Sigmoid colon (tissue), 7 donors: ENCODE data around the gene SCUBE3. TPM values are rescaled to one million over a fixed set of nuclear protein-coding genes. Genes with fewer than 3 reads are reported as not detected.

Experiments used
- DNase-seq: peaks from one replicate; pipeline ENCODE4 v3.0.0-alpha.2; 2019
- H3K27ac ChIP-seq, 4 donors: fragments of 200-600 bp; sonication (generic); one replicate each; pipeline ENCODE4 v1.5.1; 2016 to 2019; ENCODE audit warnings: mild to moderate bottlenecking in 1 of 4
- H3K27me3 ChIP-seq, 3 donors: fragments of 200-600 bp; sonication (generic); one replicate each; pipeline ENCODE4 v1.5.1; 2019; ENCODE audit warnings: mild to moderate bottlenecking in 1 of 3
- H3K36me3 ChIP-seq, 4 donors: fragments of 200-600 bp; sonication (generic); one replicate each; pipeline ENCODE4 v1.5.1; 2016 to 2019
- H3K4me1 ChIP-seq, 4 donors: fragments of 200-600 bp; sonication (generic); one replicate each; pipeline ENCODE4 v1.5.1; 2017 to 2019
- H3K4me3 ChIP-seq, 4 donors: fragments of 200-600 bp; sonication (generic); one replicate each; pipeline ENCODE4 v1.5.1; 2017 to 2019; ENCODE audit warnings: mild to moderate bottlenecking in 2 of 4, moderate library complexity in 1 of 4
- H3K9me3 ChIP-seq, 4 donors: fragments of 200-600 bp in 3 of 4; sonication (generic) in 3 of 4; one replicate each; pipeline versions ENCODE4 v1.5.1 to v1.6.1; 2013 to 2019
- CTCF ChIP-seq, 4 experiments: fragments of 450-650 bp in 3 of 4; fragments of 200-600 bp in 1 of 4; IDR thresholded peaks; one replicate each; pipeline ENCODE4 v1.5.1; 2016 to 2019; ENCODE audit warnings: antibody characterized with exemption in 4 of 4, mild to moderate bottlenecking in 3 of 4, moderate library complexity in 2 of 4
- EP300 ChIP-seq, 4 donors: sonication (generic); formaldehyde crosslinking; IDR thresholded peaks; one replicate each; pipeline ENCODE4 v1.6.1; 2017; ENCODE audit warnings: antibody characterized with exemption in 4 of 4
- POLR2A ChIP-seq, 2 donors: fragments of 450-650 bp; IDR thresholded peaks; one replicate each; pipeline ENCODE4 v1.6.1; 2016; ENCODE audit warnings: antibody characterized with exemption in 2 of 2, mild to moderate bottlenecking in 2 of 2, moderate library complexity in 2 of 2
- POLR2AphosphoS5 ChIP-seq, 4 donors: sonication (generic); formaldehyde crosslinking; IDR thresholded peaks; one replicate each; pipeline ENCODE4 v1.6.1; 2017; ENCODE audit warnings: antibody characterized with exemption in 4 of 4
- WGBS, 2 donors: extraction: QIAGEN DNeasy Blood & Tissue Kit; methylation state at CpG; one replicate each; pipeline ENCODE4 v1.1.7; 2013; 5-methylcytosine and 5-hydroxymethylcytosine counted together
- intact Hi-C: fragments of 100-400 bp; cut with DNase I; formaldehyde crosslinking; loops from one replicate; pipeline ENCODE4 v1.15.1; 2023
- polyA plus RNA-seq, 3 donors: library from polyadenylated mRNA; stranded (reverse); fragments of 200-250 nt; gene quantifications; one replicate each; pipeline ENCODE4 v1.2.3, GENCODE V29; 2013
- total RNA-seq, 4 donors: library from RNA; depleted of rRNA; stranded (reverse); fragments of >200 nt; gene quantifications; one replicate each; pipeline ENCODE4 v1.1.0, GENCODE V29; 2016
- donor health status: healthy with polysubstance abuse.
- donor health status: Bipolar disorder and iron deficiency.
- donor health status: healthy.

SCUBE3 gene
- total and polyA plus RNA-seq, 7 donors = 0.29 to 12.7 (median 4.9) TPM; not detected in 2

- H3K9me3 ChIP-seq = no peaks in the 10 kb centered on the region
- no peaks in the 10 kb centered on the region for H3K36me3 ChIP-seq
- H3K4me1 ChIP-seq = no peaks in the 10 kb centered on the region
- TF ChIP-seq CTCF (IDR thresholded peaks at IDR 0.05) (no peak), POLR2A (IDR thresholded peaks at IDR 0.05) (no peak), EP300 (IDR thresholded peaks at IDR 0.05) (no peak), POLR2AphosphoS5 (IDR thresholded peaks at IDR 0.05) (no peak)
- intact Hi-C loops = no loop called here
- no peak for DNase-seq
- H3K27me3 ChIP-seq = no peaks in the 10 kb centered on the region
- no peak overlapping the region for H3K4me3 ChIP-seq
- no peak overlapping the region for H3K27ac ChIP-seq
- WGBS, 2 donors = 91 to 93% methylated on average over 9 of the region's 9 CpGs
These were observed 21.4 kb upstream of the SCUBE3 start for GRCh38 chr6:35192301-35192860.

- Histone ChIP-seq H3K4me3 (no peak overlapping the region), H3K27me3 (no peaks in the 10 kb centered on the region), H3K4me1 (no peaks in the 10 kb centered on the region), H3K27ac (no peak overlapping the region), H3K36me3 (no peaks in the 10 kb centered on the region), H3K9me3 (no peaks in the 10 kb centered on the region)
- no peak for DNase-seq
- 83 to 91% methylated on average over 5 of the region's 5 CpGs for WGBS, 2 donors
- TF ChIP-seq POLR2AphosphoS5 (IDR thresholded peaks at IDR 0.05) = no peak
- no peak for TF ChIP-seq POLR2A (IDR thresholded peaks at IDR 0.05)
- TF ChIP-seq EP300 (IDR thresholded peaks at IDR 0.05) = no peak
- TF ChIP-seq CTCF (IDR thresholded peaks at IDR 0.05) = no peak
- intact Hi-C loops = no loop called here
These were observed 19.4 kb upstream of the SCUBE3 start for GRCh38 chr6:35194390-35194789.

- no peak overlapping the region for H3K4me3 ChIP-seq
- H3K9me3 ChIP-seq = no peaks in the 10 kb centered on the region
- no peaks in the 10 kb centered on the region for H3K36me3 ChIP-seq
- no peaks in the 10 kb centered on the region for H3K27me3 ChIP-seq
- H3K27ac ChIP-seq = no peak overlapping the region
- no peak for DNase-seq
- intact Hi-C loops = no loop called here
- no peaks in the 10 kb centered on the region for H3K4me1 ChIP-seq
- 85 to 89% methylated on average over 3 of the region's 3 CpGs for WGBS, 2 donors
- TF ChIP-seq POLR2A (IDR thresholded peaks at IDR 0.05) (no peak), POLR2AphosphoS5 (IDR thresholded peaks at IDR 0.05) (no peak), EP300 (IDR thresholded peaks at IDR 0.05) (no peak), CTCF (IDR thresholded peaks at IDR 0.05) (no peak)
These were observed 18.5 kb upstream of the SCUBE3 start for GRCh38 chr6:35195120-35195780.

GRCh38 chr6:35197196-35197595, 16.6 kb upstream of the SCUBE3 start:
- H3K27ac ChIP-seq = no peak overlapping the region
- peaks cover 0 to 5% (median 4%) of the 10 kb centered on the region in 4 donors for H3K4me1 ChIP-seq
- TF ChIP-seq EP300 (IDR thresholded peaks at IDR 0.05) = no peak
- no peak for TF ChIP-seq CTCF (IDR thresholded peaks at IDR 0.05)
- no peak for TF ChIP-seq POLR2A (IDR thresholded peaks at IDR 0.05)
- no peak for TF ChIP-seq POLR2AphosphoS5 (IDR thresholded peaks at IDR 0.05)
- DNase-seq = no peak
- H3K36me3 ChIP-seq = no peaks in the 10 kb centered on the region
- H3K27me3 ChIP-seq = no peaks in the 10 kb centered on the region
- H3K4me3 ChIP-seq = no peak overlapping the region
- H3K9me3 ChIP-seq = no peaks in the 10 kb centered on the region
- 54 to 70% methylated on average over 5 of the region's 5 CpGs for WGBS, 2 donors
- intact Hi-C loops = no loop called here
